Memory B cell (primary cell): ENCODE data around the gene ELOF1.
"Not testable (repeated sequence)": the region's sequence is repeated elsewhere in the genome, so short reads cannot be mapped to it uniquely, and the experiment has no call there.

ENCODE experiments used
- ATAC-seq: fragments of 150-1000 bp; cut with Tn5 transposase; 2 replicates; pipeline ENCODE4 v1.10.0; 2021; ENCODE audit warnings: low read depth, mild to moderate bottlenecking, moderate library complexity
- DNase-seq, 2 donors: peaks; one replicate each; pipeline ENCODE4 v3.0.0; 2022; ENCODE audit warnings: low spot score in 2 of 2
- H3K27ac Mint-ChIP-seq: one replicate; pipeline ENCODE4 v1.8.0; 2022; ENCODE audit warnings: mild to moderate bottlenecking, moderate library complexity, mixed read lengths
- H3K27me3 Mint-ChIP-seq: one replicate; pipeline ENCODE4 v1.8.0; 2022; ENCODE audit warnings: mixed read lengths
- H3K36me3 Mint-ChIP-seq: one replicate; pipeline ENCODE4 v1.8.0; 2022; ENCODE audit warnings: mild to moderate bottlenecking, mixed read lengths
- H3K4me1 Mint-ChIP-seq: one replicate; pipeline ENCODE4 v1.8.0; 2022; ENCODE audit warnings: mixed read lengths
- H3K4me3 Mint-ChIP-seq: one replicate; pipeline ENCODE4 v1.8.0; 2022; ENCODE audit warnings: mild to moderate bottlenecking, moderate library complexity, mixed read lengths
- H3K9me3 Mint-ChIP-seq: one replicate; pipeline ENCODE4 v1.8.0; 2022; ENCODE audit warnings: mixed read lengths

Gene ELOF1

GRCh38 chr19:11578258-11579142, 19.5 kb upstream of the ELOF1 start:
- H3K27me3 Mint-ChIP-seq = no peaks in the 10 kb centered on the region
- DNase-seq (peak in 1 of 2 donors; percentile 49), ATAC-seq (peak; percentile 44)
- H3K4me3 Mint-ChIP-seq = peak overlapping the region; percentile 92
- peaks cover 12% of the 10 kb centered on the region for H3K36me3 Mint-ChIP-seq
- peaks cover 44% of the 10 kb centered on the region for H3K4me1 Mint-ChIP-seq
- H3K27ac Mint-ChIP-seq = peak overlapping the region; percentile 94
- peaks cover 1% of the 10 kb centered on the region for H3K9me3 Mint-ChIP-seq

- peaks cover 12% of the 10 kb centered on the region for H3K36me3 Mint-ChIP-seq
- ATAC-seq = no peak
- peaks cover 1% of the 10 kb centered on the region for H3K9me3 Mint-ChIP-seq
- H3K4me1 Mint-ChIP-seq = peaks cover 41% of the 10 kb centered on the region
- H3K27ac Mint-ChIP-seq = peak within 1 kb of the TSS; percentile 45
- DNase-seq = no peak
- H3K4me3 Mint-ChIP-seq = peak within 1 kb of the TSS; percentile 84
- H3K27me3 Mint-ChIP-seq = no peaks in the 10 kb centered on the region
Observed at GRCh38 chr19:11577451-11578257, 18.6 kb upstream of the ELOF1 start, which contains the start of gene ACP5. Gene ACP5 (minus strand): TSS chr19:11577645. CDS start chr19:11577317, 328 bp downstream.

- Mint-ChIP-seq H3K4me1 (peaks cover 36% of the 10 kb centered on the region), H3K27ac (no peak overlapping the region), H3K4me3 (no peak overlapping the region)
Observed at GRCh38 chr19:11576227-11576626, 17.2 kb upstream of the ELOF1 start.

GRCh38 chr19:11574689-11575088, 15.7 kb upstream of the ELOF1 start:
- Mint-ChIP-seq H3K36me3 (peaks cover 12% of the 10 kb centered on the region), H3K4me1 (peaks cover 34% of the 10 kb centered on the region), H3K27ac (peak overlapping the region; percentile 88), H3K4me3 (peak overlapping the region; percentile 32), H3K27me3 (no peaks in the 10 kb centered on the region), H3K9me3 (no peaks in the 10 kb centered on the region)
- ATAC-seq = peak; percentile 57
- DNase-seq = no peak

More at GRCh38 chr19:11576227-11576626, 17.2 kb upstream of the ELOF1 start:
- no peaks in the 10 kb centered on the region for H3K27me3 Mint-ChIP-seq
- ATAC-seq (no peak), DNase-seq (no peak)
- peaks cover 1% of the 10 kb centered on the region for H3K9me3 Mint-ChIP-seq
- H3K36me3 Mint-ChIP-seq = peaks cover 12% of the 10 kb centered on the region

- H3K27me3 Mint-ChIP-seq, H3K27ac Mint-ChIP-seq, H3K9me3 Mint-ChIP-seq, DNase-seq, ATAC-seq, H3K4me3 Mint-ChIP-seq: not testable (repeated sequence)
- H3K4me1 Mint-ChIP-seq = peaks cover 36% of the 10 kb centered on the region
- H3K36me3 Mint-ChIP-seq = peaks cover 12% of the 10 kb centered on the region
Observed at GRCh38 chr19:11573763-11574162, 14.7 kb upstream of the ELOF1 start.

- not testable (repeated sequence) for H3K27ac Mint-ChIP-seq, H3K9me3 Mint-ChIP-seq, H3K4me3 Mint-ChIP-seq, DNase-seq, ATAC-seq, H3K27me3 Mint-ChIP-seq
- Mint-ChIP-seq H3K4me1 (peaks cover 38% of the 10 kb centered on the region), H3K36me3 (peaks cover 12% of the 10 kb centered on the region)
Observed at GRCh38 chr19:11573354-11573753, 14.3 kb upstream of the ELOF1 start.

- Mint-ChIP-seq H3K4me1 (peaks cover 29% of the 10 kb centered on the region), H3K9me3 (no peaks in the 10 kb centered on the region), H3K4me3 (no peak overlapping the region), H3K27me3 (no peaks in the 10 kb centered on the region), H3K36me3 (peaks cover 5% of the 10 kb centered on the region), H3K27ac (no peak overlapping the region)
- DNase-seq (no peak), ATAC-seq (no peak)
Observed at GRCh38 chr19:11570039-11570462, 11.0 kb upstream of the ELOF1 start.

- DNase-seq (no peak), ATAC-seq (no peak)
- H3K36me3 Mint-ChIP-seq = peaks cover 2% of the 10 kb centered on the region
- H3K9me3 Mint-ChIP-seq = no peaks in the 10 kb centered on the region
- H3K4me3 Mint-ChIP-seq = peak overlapping the region; percentile 60
- peak overlapping the region; percentile 87 for H3K27ac Mint-ChIP-seq
- H3K27me3 Mint-ChIP-seq = no peaks in the 10 kb centered on the region
- peaks cover 37% of the 10 kb centered on the region for H3K4me1 Mint-ChIP-seq
Observed at GRCh38 chr19:11566164-11566563, 7.1 kb upstream of the ELOF1 start.

GRCh38 chr19:11565649-11565980, 6.6 kb upstream of the ELOF1 start:
- not testable (repeated sequence) for DNase-seq, H3K9me3 Mint-ChIP-seq, H3K27me3 Mint-ChIP-seq, H3K36me3 Mint-ChIP-seq, ATAC-seq, H3K4me3 Mint-ChIP-seq
- Mint-ChIP-seq H3K4me1 (peaks cover 40% of the 10 kb centered on the region), H3K27ac (peak overlapping the region; percentile 87)

GRCh38 chr19:11564082-11564807, 5.2 kb upstream of the ELOF1 start:
- H3K27me3 Mint-ChIP-seq = not testable (repeated sequence)

GRCh38 chr19:11563532-11563931, 4.5 kb upstream of the ELOF1 start:
- DNase-seq (no peak), ATAC-seq (no peak)
- H3K4me1 Mint-ChIP-seq = peaks cover 42% of the 10 kb centered on the region
- H3K27me3 Mint-ChIP-seq = no peaks in the 10 kb centered on the region
- peak overlapping the region; percentile 58 for H3K27ac Mint-ChIP-seq
- no peak overlapping the region for H3K4me3 Mint-ChIP-seq
- H3K36me3 Mint-ChIP-seq = peaks cover 2% of the 10 kb centered on the region
- no peaks in the 10 kb centered on the region for H3K9me3 Mint-ChIP-seq

More at GRCh38 chr19:11564082-11564807, 5.2 kb upstream of the ELOF1 start:
- not testable (repeated sequence) for H3K9me3 Mint-ChIP-seq, DNase-seq, ATAC-seq, H3K36me3 Mint-ChIP-seq
- H3K4me3 Mint-ChIP-seq = peak overlapping the region; percentile 32
- H3K4me1 Mint-ChIP-seq = peaks cover 43% of the 10 kb centered on the region
- peak overlapping the region; percentile 55 for H3K27ac Mint-ChIP-seq

GRCh38 chr19:11560404-11561051, 1.5 kb upstream of the ELOF1 start:
- Mint-ChIP-seq H3K4me3 (peak overlapping the region; percentile 99), H3K36me3 (peaks cover 10% of the 10 kb centered on the region), H3K27me3 (no peaks in the 10 kb centered on the region), H3K27ac (peak overlapping the region; percentile 97), H3K4me1 (peaks cover 50% of the 10 kb centered on the region), H3K9me3 (no peaks in the 10 kb centered on the region)
- ATAC-seq = peak; percentile 61
- DNase-seq = peak; percentile 60 to 83
